ENCODE results near the gene OXLD1. TPM values are rescaled to one million over a fixed set of nuclear protein-coding genes. Genes with fewer than 3 reads are reported as not detected.

The OXLD1 gene
- total and polyA plus RNA-seq, 8 donors, result 9.4 to 57.2 (median 16.4) TPM

- no peaks in the 10 kb centered on the region for H3K27me3 ChIP-seq
- 54 to 56% methylated on average over 18 to 23 of the region's 23 CpGs for WGBS, 2 donors
- FAIRE-seq (no peak), DNase-seq (no peak), ATAC-seq (no peak)
- H3K4me1 ChIP-seq, result peaks cover 5 to 22% (median 5%) of the 10 kb centered on the region in 3 donors
- H3K27ac ChIP-seq, result no peak overlapping the region
- TF ChIP-seq CTCF (IDR thresholded peaks at IDR 0.05), result no peak
- H3K36me3 ChIP-seq, result peaks cover 0 to 15% (median 7%) of the 10 kb centered on the region in 3 donors
- peak overlapping the region in 2 of 4 donors; percentile 94 to 98 for H3K4me3 ChIP-seq
- H3K9me3 ChIP-seq, result no peaks in the 10 kb centered on the region
- intact Hi-C loops (cut with DNase I), result no loop called here
Observed at GRCh38 chr17:81701288-81702071, 35.1 kb upstream of the OXLD1 start.

GRCh38 chr17:81700353-81701287 is 34.2 kb upstream of the OXLD1 start:
- H3K27ac ChIP-seq, result no peak overlapping the region
- WGBS, 2 donors, result 80 to 84% methylated on average over 25 of the region's 25 CpGs

GRCh38 chr17:81697261-81698044 is 31.0 kb upstream of the OXLD1 start:
- no peak for ATAC-seq
- Histone ChIP-seq H3K4me1 (peaks cover 5 to 14% (median 5%) of the 10 kb centered on the region in 3 donors), H3K36me3 (peaks cover under 1 to 50% (median 30%) of the 10 kb centered on the region in 3 donors), H3K27ac (no peak overlapping the region), H3K9me3 (no peaks in the 10 kb centered on the region), H3K27me3 (no peaks in the 10 kb centered on the region), H3K4me3 (no peak overlapping the region)
- no peak for FAIRE-seq
- WGBS, 2 donors, result 87 to 92% methylated on average over 25 of the region's 25 CpGs
- intact Hi-C loops (cut with DNase I), result no loop called here
- DNase-seq, result no peak
- no peak for TF ChIP-seq CTCF (IDR thresholded peaks at IDR 0.05)

More at GRCh38 chr17:81700353-81701287, 34.2 kb upstream of the OXLD1 start:
- peaks cover 0 to 24% (median 8%) of the 10 kb centered on the region in 3 donors for H3K36me3 ChIP-seq
- H3K4me1 ChIP-seq, result peaks cover 5 to 22% (median 5%) of the 10 kb centered on the region in 3 donors
- H3K27me3 ChIP-seq, result no peaks in the 10 kb centered on the region
- no peaks in the 10 kb centered on the region for H3K9me3 ChIP-seq
- DNase-seq (peak in 1 of 6 donors; percentile 71), ATAC-seq (no peak), FAIRE-seq (no peak)
- H3K4me3 ChIP-seq, result no peak overlapping the region
- intact Hi-C loops (cut with DNase I), result no loop called here
- TF ChIP-seq CTCF (IDR thresholded peaks at IDR 0.05), result no peak

GRCh38 chr17:81696218-81696941 is 30.0 kb upstream of the OXLD1 start:
- Histone ChIP-seq H3K27me3 (no peaks in the 10 kb centered on the region), H3K27ac (no peak overlapping the region), H3K36me3 (peaks cover 4 to 61% (median 30%) of the 10 kb centered on the region in 3 donors), H3K4me3 (no peak overlapping the region), H3K4me1 (peaks cover 0 to 5% (median 0%) of the 10 kb centered on the region in 3 donors), H3K9me3 (no peaks in the 10 kb centered on the region)
- TF ChIP-seq CTCF (IDR thresholded peaks at IDR 0.05), result no peak
- FAIRE-seq (no peak), DNase-seq (peak in 2 of 6 donors; percentile 27 to 66), ATAC-seq (no peak)
- intact Hi-C loops (cut with DNase I), result no loop called here
- 93 to 95% methylated on average over 40 of the region's 40 CpGs for WGBS, 2 donors

Measured in pancreas (tissue), 10 donors.